IPS DF 6.9 (cell line): Measurements from ENCODE around the gene GTPBP6.
"Not testable (repeated sequence)": the region's sequence is repeated elsewhere in the genome, so short reads cannot be mapped to it uniquely, and the experiment has no call there.

Experiments
- DNase-seq: peaks from one replicate; pipeline ENCODE4 v3.0.0-alpha.2; 2013; ENCODE audit warnings: low read depth, low spot score
- H3K27ac ChIP-seq: one replicate; pipeline ENCODE4 v1.5.1; 2013; ENCODE audit warnings: low read length, control low read depth
- H3K27me3 ChIP-seq: 2 replicates; pipeline ENCODE4 v1.6.1; 2013; ENCODE audit warnings: mild to moderate bottlenecking, low read length; ENCODE audit not compliant: control insufficient read depth, insufficient read depth
- H3K36me3 ChIP-seq: 2 replicates; pipeline ENCODE4 v1.6.1; 2013; ENCODE audit warnings: low read length; ENCODE audit not compliant: control insufficient read depth, insufficient read depth
- H3K4me1 ChIP-seq: 2 replicates; pipeline ENCODE4 v1.6.1; 2013; ENCODE audit warnings: low read length; ENCODE audit not compliant: control insufficient read depth, insufficient read depth
- H3K4me3 ChIP-seq: 2 replicates; pipeline ENCODE4 v1.5.1; 2013; ENCODE audit warnings: mild to moderate bottlenecking, low read length
- H3K9me3 ChIP-seq: 2 replicates; pipeline ENCODE4 v1.6.1; 2013; ENCODE audit warnings: low read length, inconsistent platforms; ENCODE audit not compliant: control insufficient read depth, insufficient read depth
- WGBS: extraction: QIAGEN DNeasy Blood & Tissue Kit; methylation state at CpG from one replicate; pipeline ENCODE4 v1.1.7; 2013; ENCODE audit warnings: mixed read lengths, missing lambda C conversion rate; ENCODE audit not compliant: insufficient read length, insufficient coverage; 5-methylcytosine and 5-hydroxymethylcytosine counted together

GTPBP6 gene

DNA sequence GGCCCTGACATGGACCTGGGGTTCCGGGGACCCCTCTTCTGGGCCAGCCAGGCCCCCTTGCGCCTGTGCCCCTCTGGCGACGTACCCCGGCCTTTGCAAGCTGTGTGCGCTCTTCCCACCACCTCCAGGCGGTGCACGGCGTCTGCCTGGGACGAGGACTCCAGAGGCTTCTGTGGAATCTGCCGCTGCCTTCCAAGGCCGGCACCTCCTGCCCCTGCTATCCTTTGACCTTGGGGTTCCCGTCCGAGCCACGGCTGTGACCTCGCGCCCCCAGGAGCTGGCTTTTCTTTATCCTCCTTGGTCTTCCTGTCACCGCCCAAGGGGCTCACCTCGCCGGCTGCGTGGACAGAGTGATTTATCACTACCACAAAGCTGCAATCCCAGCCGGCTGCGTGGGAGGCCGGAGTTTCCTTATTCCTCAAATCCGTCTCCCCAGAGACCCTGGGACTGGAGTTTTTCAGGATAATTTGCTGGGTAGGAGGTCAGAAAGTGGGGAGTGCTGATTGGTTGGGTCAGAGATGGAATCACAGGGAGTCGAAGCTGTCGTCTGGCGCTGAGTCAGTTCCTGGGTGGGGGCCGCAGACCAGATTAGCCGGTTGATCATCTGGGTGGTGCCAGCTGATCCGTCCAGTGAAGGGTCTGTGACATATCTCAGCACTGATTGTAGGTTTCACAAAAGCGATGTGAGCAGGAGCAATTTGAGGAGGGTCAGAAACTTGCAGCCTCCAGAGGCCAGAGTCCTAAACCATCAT, 57.3 kb downstream of the GTPBP6 start:
- H3K4me3 ChIP-seq: no peak overlapping the region
- H3K9me3 ChIP-seq: no peaks in the 10 kb centered on the region
- peaks cover 2% of the 10 kb centered on the region; the same call in 1 of the 2 replicates for H3K4me1 ChIP-seq

GRCh38 chrX:259692-260355, 58.8 kb downstream of the GTPBP6 start:
- no peaks in the 10 kb centered on the region for H3K36me3 ChIP-seq
- no peak overlapping the region for H3K27ac ChIP-seq
- no peak for DNase-seq
- peaks cover 2% of the 10 kb centered on the region; the same call in 1 of the 2 replicates for H3K4me1 ChIP-seq
- no peak overlapping the region for H3K4me3 ChIP-seq
- no CpG with 5 or more reads among the region's 21 CpGs for WGBS
- no peaks in the 10 kb centered on the region for H3K9me3 ChIP-seq
- H3K27me3 ChIP-seq: no peaks in the 10 kb centered on the region; the same call in 1 of the 2 replicates

More for the DNA sequence above, 57.3 kb downstream of the GTPBP6 start:
- no peaks in the 10 kb centered on the region for H3K36me3 ChIP-seq
- H3K27me3 ChIP-seq: no peaks in the 10 kb centered on the region; the same call in 1 of the 2 replicates
- DNase-seq: no peak
- WGBS: no CpG with 5 or more reads among the region's 32 CpGs
- no peak overlapping the region for H3K27ac ChIP-seq

- Histone ChIP-seq H3K4me3 (no peak overlapping the region), H3K4me1 (peaks cover 2% of the 10 kb centered on the region; the same call in 1 of the 2 replicates), H3K27me3 (no peaks in the 10 kb centered on the region), H3K27ac (no peak overlapping the region), H3K9me3 (no peaks in the 10 kb centered on the region), H3K36me3 (no peaks in the 10 kb centered on the region)
- WGBS: no CpG with 5 or more reads among the region's 8 CpGs
- DNase-seq: no peak
Observed at GRCh38 chrX:258291-259040, 60.1 kb downstream of the GTPBP6 start.

- Histone ChIP-seq H3K9me3 (no peaks in the 10 kb centered on the region), H3K27ac (no peak overlapping the region), H3K4me1 (peaks cover 2% of the 10 kb centered on the region; the same call in 1 of the 2 replicates), H3K27me3 (no peaks in the 10 kb centered on the region), H3K4me3 (no peak overlapping the region), H3K36me3 (no peaks in the 10 kb centered on the region)
- no CpG with 5 or more reads among the region's 21 CpGs for WGBS
- DNase-seq: no peak
Observed at GRCh38 chrX:257681-258289, 60.8 kb downstream of the GTPBP6 start.

DNA sequence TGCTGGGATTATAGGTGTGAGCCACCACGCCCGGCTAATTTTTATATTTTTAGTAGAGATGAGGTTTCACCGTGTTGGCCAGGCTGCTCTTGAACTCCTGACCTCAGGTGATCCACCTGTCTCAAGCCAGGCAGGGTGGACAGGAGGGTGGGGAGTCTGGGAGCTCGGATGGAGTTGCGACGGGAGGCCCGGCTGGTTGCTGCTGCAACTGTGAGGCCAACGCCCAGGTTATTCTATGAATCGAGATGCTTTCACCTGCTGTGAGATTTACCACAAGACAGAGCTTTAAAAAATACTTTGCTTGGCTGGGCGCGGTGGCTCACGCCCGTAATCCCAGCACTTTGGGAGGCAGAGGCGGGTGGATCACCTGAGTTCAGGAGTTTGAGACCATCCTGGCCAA, 61.5 kb downstream of the GTPBP6 start:
- not testable (repeated sequence) for H3K4me3 ChIP-seq, H3K36me3 ChIP-seq, H3K27ac ChIP-seq, H3K9me3 ChIP-seq, H3K4me1 ChIP-seq, DNase-seq, H3K27me3 ChIP-seq
- no CpG with 5 or more reads among the region's 14 CpGs for WGBS

DNA sequence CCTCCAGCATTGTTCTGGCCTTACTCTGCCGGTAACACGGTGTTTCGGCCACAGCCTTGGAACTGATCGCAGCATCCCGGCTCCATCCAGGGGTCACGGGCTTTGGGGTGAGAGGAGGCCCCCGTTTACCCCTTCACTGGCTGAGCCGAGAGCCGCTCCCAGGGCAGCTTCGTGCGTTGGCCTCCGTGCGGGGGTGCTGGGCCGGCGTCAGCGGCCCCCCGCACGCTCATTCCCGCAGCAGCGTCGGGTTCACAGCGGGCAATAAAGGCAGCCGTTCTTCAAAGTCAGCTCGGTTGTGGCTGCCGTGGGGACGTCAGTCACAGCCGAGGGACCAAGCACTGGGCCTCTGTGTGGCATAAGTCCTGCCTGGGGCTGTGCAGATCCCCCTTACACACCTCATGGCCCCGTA, 62.7 kb downstream of the GTPBP6 start:
- H3K4me3 ChIP-seq: no peak overlapping the region
- DNase-seq: no peak
- no peaks in the 10 kb centered on the region for H3K9me3 ChIP-seq
- H3K36me3 ChIP-seq: no peaks in the 10 kb centered on the region
- no peaks in the 10 kb centered on the region for H3K27me3 ChIP-seq
- peaks cover 2% of the 10 kb centered on the region; the same call in 1 of the 2 replicates for H3K4me1 ChIP-seq
- WGBS: no CpG with 5 or more reads among the region's 28 CpGs
- no peak overlapping the region for H3K27ac ChIP-seq
